Stimulated activated CD8-positive, alpha-beta memory T cell treated with anti-CD3 and anti-CD28 coated beads, Interleukin-12 subunit alpha, Interleukin-12 subunit beta, amount 100 ng/mL, for 4 hours (primary cell): ENCODE measurements around the gene FBXO38.

Experiments
- DNase-seq: peaks from one replicate; pipeline ENCODE4 v3.0.0-alpha.2; 2020; ENCODE audit warnings: low read depth

The FBXO38 gene

DNA sequence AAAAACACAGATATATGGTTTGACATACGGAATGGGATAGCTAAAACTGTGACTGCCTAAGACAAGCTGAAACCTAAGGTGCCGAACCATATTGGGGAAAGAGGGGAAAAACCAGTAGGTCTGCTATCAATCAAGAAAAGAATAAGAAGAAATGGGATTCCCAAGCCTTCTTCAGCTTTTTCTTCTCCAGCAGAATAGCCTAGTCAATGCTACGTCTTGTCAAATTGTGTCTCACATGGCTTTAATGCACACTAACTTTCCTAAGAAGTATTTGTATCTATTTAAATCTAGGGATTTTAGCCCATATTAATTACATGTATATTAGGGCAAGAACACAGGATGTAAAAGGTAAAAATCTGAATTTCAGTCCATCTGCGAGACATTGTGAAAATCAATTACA is 797 bp upstream of the FBXO38 start:
- no peak for DNase-seq

DNA sequence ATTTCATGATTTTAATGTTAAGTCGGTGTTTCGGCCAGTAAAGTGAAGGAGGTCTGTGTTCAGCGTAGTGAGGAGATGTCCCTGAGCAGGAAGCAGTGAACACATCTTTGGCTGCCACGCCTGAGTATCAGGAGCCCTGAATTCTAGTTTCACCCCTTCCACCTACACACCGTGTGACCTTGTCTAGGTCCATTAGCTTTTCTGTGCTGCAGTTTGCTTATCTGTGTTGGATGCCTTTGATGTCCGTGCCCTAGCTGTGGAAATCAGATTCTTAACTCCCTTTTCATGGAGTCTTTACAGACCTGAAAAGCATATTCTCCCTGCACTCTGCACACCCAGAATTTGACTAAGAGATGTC is 601 bp downstream of the FBXO38 start:
- DNase-seq: no peak

- no peak for DNase-seq
Measured at GRCh38 chr5:148385094-148385493, 1.3 kb downstream of the FBXO38 start.

DNA sequence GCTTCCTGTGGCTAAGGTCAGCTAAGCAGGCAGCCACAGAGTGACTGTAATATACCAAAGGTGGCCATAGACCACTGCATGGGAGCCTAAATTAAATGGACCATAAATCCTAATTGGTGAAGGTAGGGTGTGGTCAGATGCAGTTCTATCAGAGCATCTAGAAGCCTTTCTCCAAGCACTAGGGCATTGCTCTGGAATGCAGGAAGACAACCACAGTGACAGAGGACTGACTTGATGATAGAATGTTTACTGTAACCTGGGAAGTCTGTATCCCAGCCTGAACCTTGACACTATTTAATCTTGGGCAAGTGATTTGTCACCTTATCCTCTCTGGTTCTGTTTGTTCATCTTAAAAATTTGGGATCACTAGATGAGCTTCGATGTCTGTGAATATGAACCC is 2.3 kb downstream of the FBXO38 start:
- DNase-seq: no peak

DNA sequence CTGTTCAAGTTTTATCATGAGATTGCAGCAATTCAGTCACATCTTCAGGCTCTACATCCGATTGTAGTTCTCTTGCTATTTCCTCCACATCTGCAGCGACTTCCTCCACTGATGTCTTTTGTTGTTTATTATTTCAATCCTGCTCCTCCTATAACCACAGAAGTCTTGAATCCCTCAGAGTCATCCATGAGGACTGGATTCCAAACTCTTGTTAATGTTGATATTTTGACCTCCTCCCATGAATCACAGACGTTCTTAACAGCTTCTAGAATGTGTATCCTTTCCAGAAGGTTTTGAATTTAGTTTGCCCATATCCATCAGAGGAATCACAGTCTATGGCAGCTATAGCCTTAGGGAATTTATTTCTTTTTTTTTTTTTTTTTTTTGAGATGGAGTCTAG is 3.6 kb downstream of the FBXO38 start:
- no peak for DNase-seq

- DNase-seq: no peak
Measured at GRCh38 chr5:148388696-148389095, 4.9 kb downstream of the FBXO38 start.

DNA sequence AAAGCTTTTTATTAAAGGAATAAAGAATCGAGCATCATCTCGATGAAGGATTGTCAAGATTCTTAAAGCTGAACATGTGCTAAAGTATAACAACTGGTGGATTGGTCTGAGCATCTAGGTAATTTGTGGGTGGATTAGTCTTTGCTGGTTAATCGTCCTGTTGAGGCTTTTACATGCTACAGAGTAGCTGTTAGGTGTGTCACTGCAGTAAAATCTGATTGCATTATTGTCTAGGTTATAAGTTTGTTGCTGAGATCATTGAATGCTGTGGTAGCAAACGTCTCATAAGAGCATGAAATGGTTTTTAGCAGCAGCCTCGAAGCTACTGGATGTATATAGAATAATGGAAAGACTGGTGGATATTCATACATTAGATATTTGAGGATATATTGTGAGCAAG is 7.2 kb downstream of the FBXO38 start:
- DNase-seq: no peak

- DNase-seq: no peak
Measured at GRCh38 chr5:148391422-148391821, 7.7 kb downstream of the FBXO38 start.

GRCh38 chr5:148393390-148393741 is 9.6 kb downstream of the FBXO38 start:
- no peak for DNase-seq

DNA sequence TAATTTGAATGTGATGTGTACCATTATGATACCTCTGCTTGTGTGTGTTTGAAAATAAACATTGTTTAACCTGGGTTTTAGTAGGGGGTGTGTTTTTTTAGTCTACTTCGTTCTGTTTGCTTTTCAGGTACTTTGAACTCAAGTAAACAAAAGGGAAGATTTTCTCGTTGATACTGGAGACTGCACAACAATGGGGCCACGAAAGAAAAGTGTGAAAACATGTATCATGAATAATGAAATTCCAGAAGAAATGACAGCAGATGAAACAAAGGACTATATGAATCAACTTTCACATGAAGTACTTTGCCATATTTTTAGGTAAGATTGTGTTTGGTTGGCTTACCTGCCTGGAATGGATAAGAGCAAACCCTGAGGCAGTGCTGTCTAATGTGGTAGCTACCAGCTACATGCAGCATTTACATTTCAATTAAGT is 10.8 kb downstream of the FBXO38 start:
- DNase-seq: no peak

DNA sequence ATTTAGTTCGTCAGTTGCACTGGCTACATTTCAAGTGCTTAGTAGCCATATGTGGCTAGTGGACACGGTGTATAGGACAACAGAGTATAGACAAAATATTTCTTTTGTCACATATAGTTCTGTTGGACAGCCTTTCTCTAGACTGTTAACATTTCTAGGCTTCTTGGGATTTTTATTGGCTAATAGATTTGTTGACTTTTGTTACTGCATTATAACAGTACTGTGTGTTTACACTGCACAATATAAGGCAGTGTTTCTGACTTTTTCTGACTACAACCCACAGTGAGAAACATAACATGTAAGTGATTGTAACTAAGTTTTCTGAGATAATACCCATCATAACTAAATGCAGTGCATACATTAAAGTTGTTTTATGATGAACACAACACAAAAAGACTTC is 11.3 kb downstream of the FBXO38 start:
- no peak for DNase-seq

GRCh38 chr5:148397968-148398595 is 14.3 kb downstream of the FBXO38 start:
- DNase-seq: no peak

GRCh38 chr5:148398698-148399121 is 15.0 kb downstream of the FBXO38 start:
- DNase-seq: no peak

DNA sequence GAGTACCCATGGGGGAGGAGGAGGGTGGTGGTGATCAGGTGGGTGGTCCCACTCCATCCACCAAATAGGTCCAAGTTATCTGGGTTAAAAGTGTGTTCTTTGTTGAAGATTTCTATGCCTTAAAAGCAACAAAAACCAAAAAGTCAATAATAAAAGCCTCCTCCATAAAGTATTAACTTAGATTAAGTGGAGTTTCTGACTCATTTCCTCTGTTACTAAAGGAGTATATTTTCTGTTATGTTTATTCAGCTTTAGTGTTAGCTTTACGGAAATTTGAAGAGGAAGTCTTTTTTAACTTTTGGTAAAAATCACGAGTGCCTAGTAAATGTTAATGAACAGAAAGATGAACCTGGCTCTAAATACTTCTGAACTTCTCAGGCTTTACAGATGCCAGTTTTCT is 17.8 kb downstream of the FBXO38 start:
- DNase-seq: no peak

GRCh38 chr5:148403344-148403743 is 19.6 kb downstream of the FBXO38 start:
- no peak for DNase-seq

GRCh38 chr5:148406406-148406805 is 22.6 kb downstream of the FBXO38 start:
- DNase-seq: no peak

DNA sequence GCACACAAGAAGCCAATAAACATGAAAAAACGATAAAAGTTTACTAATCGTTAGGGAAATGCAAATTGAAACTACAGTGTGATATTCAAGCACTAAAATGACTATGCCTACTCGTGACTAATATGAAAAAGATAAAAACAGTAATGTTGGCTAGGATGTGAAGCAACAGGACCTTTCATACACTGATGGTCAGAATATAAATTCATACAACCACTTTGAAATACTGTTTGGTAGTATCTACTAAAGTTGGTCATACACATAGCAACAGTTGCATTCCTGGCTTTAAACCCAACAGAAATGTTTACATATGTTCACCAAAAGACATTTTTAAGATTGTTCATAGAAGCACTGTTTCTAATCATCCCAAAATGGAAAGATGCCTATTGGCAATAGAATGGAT is 24.3 kb downstream of the FBXO38 start:
- no peak for DNase-seq

- DNase-seq: no peak
Measured at GRCh38 chr5:148412124-148412523, 28.4 kb downstream of the FBXO38 start.

DNA sequence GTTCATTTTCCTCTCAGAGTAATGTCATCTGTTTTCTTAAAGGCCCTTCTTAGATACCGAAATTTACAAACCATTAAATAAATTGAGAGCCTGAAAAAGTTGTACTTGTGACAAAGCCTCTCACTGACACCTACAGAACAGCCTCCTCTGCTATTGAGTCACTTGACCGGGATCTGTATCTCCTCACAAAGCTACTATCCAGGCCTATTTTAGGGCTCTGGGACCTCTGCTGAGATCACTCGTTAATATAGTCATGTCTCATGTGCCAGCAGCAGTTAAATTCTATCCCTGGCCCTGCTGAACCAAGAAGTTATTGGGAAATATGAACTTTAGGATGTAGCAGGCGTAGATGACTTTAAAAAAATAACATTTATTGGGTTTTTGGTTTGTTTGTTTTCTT is 31.1 kb downstream of the FBXO38 start:
- DNase-seq: no peak

- DNase-seq: no peak
Measured at GRCh38 chr5:148416416-148416815, 32.7 kb downstream of the FBXO38 start.

- DNase-seq: no peak
Measured at GRCh38 chr5:148416921-148417320, 33.2 kb downstream of the FBXO38 start.

- DNase-seq: no peak
Measured at GRCh38 chr5:148418511-148418910, 34.8 kb downstream of the FBXO38 start.

- DNase-seq: no peak
Measured at GRCh38 chr5:148421661-148422060, 37.9 kb downstream of the FBXO38 start.

DNA sequence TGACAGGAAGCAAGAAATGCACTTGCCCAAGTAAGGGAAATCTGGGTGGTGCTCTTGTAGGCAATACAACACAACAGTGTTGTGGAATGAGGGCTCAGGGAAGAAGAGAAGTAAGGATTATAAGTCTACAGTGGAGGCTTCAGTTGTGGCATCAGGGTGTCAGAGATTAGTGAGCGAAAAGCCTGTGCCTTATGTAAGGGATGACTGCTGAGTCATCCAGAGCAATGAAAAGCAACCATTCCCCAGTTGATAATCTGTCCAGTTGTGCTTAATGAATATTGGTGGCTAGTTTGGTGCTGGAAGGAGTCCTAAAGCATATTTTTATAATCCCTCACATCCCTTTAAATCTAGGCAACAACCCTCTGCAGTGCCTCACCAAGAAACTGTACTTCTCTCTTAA is 42.0 kb downstream of the FBXO38 start:
- no peak for DNase-seq

DNA sequence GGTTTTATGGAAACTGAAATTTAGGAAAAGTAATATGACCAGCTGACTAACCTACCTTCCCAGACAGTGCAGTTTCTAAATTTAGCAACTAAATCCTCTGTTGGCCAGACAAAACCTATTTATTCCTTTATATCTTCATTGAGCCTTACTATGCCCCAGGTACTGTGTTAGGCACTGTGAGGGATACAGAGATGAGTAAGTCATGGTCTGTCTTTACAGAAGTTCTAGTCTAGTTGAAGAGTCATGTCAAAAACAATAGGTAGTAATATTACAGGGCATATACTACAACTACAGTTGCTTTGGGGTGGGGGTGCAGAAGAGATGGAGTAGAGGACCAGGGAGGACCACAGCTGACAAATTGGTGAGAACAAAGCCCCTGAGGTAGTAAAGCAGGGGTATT is 42.8 kb downstream of the FBXO38 start:
- DNase-seq: no peak
